Retinal pigment epithelial cell (primary cell): ENCODE data around the gene EIF2AK3.

ENCODE experiments used
- DNase-seq: peaks from one replicate; pipeline ENCODE4 v3.0.0-alpha.2; 2010; ENCODE audit warnings: low read depth
- H3K4me3 ChIP-seq: 2 replicates; pipeline ENCODE4 v1.5.1; 2011; ENCODE audit warnings: mild to moderate bottlenecking, low read length, control low read depth, moderate library complexity
- TF ChIP-seq, protein P1 (sequence below): conservative IDR thresholded peaks from 2 replicates; pipeline ENCODE4 v1.5.1; 2011; ENCODE audit warnings: low read depth, low read length, control low read depth, inconsistent platforms

Gene EIF2AK3

DNA sequence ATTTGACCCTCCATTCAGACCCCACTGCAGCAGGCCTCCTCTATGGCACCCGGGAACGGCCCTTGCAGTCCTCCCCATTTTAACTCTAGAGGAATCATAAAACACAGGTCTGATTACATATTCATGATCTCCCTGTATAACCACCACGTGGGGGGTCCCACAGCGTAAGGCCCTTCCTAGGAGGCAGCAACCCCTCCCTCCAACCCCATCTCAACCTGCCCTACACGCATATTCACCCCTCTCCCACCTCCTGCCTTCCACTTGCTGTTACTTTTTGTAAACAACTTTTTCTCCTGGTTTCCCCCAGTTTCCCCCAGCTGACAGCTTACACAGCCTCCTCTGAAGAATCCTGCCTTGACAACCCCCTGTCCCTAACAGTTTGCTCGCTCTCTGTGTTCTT lies 89.6 kb downstream of the EIF2AK3 start:
- DNase-seq, result no peak
- TF ChIP-seq, protein P1, sequence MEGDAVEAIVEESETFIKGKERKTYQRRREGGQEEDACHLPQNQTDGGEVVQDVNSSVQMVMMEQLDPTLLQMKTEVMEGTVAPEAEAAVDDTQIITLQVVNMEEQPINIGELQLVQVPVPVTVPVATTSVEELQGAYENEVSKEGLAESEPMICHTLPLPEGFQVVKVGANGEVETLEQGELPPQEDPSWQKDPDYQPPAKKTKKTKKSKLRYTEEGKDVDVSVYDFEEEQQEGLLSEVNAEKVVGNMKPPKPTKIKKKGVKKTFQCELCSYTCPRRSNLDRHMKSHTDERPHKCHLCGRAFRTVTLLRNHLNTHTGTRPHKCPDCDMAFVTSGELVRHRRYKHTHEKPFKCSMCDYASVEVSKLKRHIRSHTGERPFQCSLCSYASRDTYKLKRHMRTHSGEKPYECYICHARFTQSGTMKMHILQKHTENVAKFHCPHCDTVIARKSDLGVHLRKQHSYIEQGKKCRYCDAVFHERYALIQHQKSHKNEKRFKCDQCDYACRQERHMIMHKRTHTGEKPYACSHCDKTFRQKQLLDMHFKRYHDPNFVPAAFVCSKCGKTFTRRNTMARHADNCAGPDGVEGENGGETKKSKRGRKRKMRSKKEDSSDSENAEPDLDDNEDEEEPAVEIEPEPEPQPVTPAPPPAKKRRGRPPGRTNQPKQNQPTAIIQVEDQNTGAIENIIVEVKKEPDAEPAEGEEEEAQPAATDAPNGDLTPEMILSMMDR, result no peak
- no peak overlapping the region for H3K4me3 ChIP-seq

DNA sequence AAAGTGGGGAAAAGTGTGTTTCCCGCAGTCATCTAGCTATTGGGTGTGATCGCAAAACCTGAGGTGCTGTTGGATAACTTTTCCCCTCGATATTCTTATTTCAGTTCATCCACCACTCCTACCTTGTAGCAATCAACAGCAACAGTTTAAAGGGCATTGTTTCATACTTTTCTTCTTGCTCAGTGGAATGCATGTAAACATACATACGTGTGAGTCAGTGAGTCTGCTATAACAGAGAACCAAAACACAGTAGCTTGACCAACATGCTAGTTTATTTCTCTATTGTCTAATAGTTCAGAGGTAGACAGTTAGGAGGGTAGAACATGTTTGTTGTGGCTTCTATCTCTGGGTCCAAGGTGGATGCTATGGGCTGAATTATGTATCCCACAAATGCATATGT lies 97.2 kb downstream of the EIF2AK3 start:
- H3K4me3 ChIP-seq, result no peak overlapping the region
- DNase-seq, result no peak
- TF ChIP-seq, protein P1, result no peak

DNA sequence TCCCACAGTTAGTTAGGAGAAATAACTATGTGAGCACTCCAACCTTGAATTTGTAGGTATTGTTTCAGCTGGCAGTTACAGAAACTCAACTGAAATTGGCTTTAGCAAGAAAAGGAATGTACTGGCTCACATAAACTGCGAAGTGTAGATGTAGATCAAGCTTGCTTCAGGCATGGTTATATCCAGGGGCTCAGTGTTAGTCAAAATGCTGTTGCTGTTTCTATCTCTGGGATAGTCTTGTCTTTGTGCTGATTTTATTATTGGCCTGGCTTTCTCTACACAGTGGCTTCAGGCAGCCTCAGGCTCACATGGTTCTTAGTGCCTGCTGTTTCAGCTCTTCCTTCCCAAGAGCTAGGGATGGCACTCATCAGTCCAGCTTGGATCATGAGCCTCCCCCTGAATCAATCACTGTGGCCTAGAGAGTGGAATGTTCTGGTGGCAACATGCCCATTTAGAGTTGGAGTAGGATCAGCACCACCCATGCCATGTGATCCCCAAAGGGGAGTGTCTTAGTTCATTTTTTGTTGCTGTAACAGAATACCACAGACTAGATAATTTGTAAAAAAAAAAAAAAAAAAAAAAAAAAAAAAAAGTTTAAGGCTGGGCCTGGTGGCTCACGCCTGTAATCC lies 105.7 kb downstream of the EIF2AK3 start:
- no peak overlapping the region for H3K4me3 ChIP-seq
- TF ChIP-seq, protein P1, result no peak
- DNase-seq, result peak; percentile 35

DNA sequence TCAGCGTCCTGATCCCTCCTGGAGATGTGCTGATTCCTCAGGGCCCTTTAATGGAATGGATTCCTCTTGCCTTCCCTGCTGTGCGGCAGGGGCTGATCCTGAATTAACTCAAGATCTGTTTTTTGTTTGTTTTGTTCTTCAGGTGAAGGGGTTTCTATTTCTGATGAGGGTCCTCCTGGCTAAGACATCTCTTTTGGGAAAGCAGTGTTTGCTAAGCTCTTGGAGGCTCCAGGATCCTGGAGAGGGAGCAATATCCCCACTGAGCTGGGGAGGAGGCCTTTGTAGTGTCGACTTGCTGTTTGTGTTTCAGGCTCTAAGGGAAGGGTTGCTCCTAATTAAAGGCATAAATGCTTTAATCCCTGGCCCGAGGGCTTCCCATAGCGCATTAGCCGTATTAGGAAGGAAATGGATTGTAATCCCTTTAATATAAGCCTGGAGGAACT lies 109.5 kb downstream of the EIF2AK3 start:
- H3K4me3 ChIP-seq, result no peak overlapping the region
- TF ChIP-seq, protein P1, result peak; percentile 14
- DNase-seq, result peak; percentile 69
